Gastrocnemius medialis (tissue), 4 donors: Measurements from ENCODE around the gene APH1B. TPM values are rescaled to one million over a fixed set of nuclear protein-coding genes. Genes with fewer than 3 reads are reported as not detected.

Source experiments
- ATAC-seq, 2 donors: fragments of 150-250 bp; one replicate each; pipeline ENCODE4 v1.9.1; 2016
- DNase-seq, 2 donors: peaks; one replicate each; pipeline ENCODE4 v3.0.0-alpha.2; 2019
- H3K27ac ChIP-seq, 4 donors: fragments of 200-600 bp; sonication (generic); 1 replicate in 1 of 4; 2 replicates in 3 of 4; pipeline ENCODE4 v1.5.1; 2016 to 2018; ENCODE audit warnings: mild to moderate bottlenecking in 2 of 4, moderate library complexity in 1 of 4
- H3K27me3 ChIP-seq, 3 donors: fragments of 200-600 bp; sonication (generic) in 2 of 3; 1 replicate in 1 of 3; 2 replicates in 2 of 3; pipeline versions ENCODE4 v1.5.1 to v1.6.0; 2016 to 2019; ENCODE audit warnings: mild to moderate bottlenecking in 1 of 3, moderate library complexity in 1 of 3
- H3K36me3 ChIP-seq, 2 donors: fragments of 200-600 bp; sonication (generic) in 1 of 2; one replicate each; pipeline ENCODE4 v1.5.1; 2017 to 2018
- H3K4me1 ChIP-seq, 2 donors: fragments of 200-600 bp; sonication (generic) in 1 of 2; one replicate each; pipeline ENCODE4 v1.5.1; 2016 to 2017; ENCODE audit warnings: mild to moderate bottlenecking in 2 of 2
- H3K4me3 ChIP-seq, 4 donors: fragments of 200-600 bp; sonication (generic) in 3 of 4; 1 replicate in 1 of 4; 2 replicates in 3 of 4; pipeline ENCODE4 v1.5.1; 2016 to 2019; ENCODE audit warnings: mild to moderate bottlenecking in 2 of 4
- H3K9me3 ChIP-seq, 3 donors: fragments of 200-600 bp; sonication (generic) in 2 of 3; 1 replicate in 1 of 3; 2 replicates in 2 of 3; pipeline ENCODE4 v1.5.1; 2016 to 2019
- POLR2A ChIP-seq, 2 donors: fragments of 450-650 bp; IDR thresholded peaks; one replicate each; pipeline ENCODE4 v1.6.1; 2017; ENCODE audit warnings: antibody characterized with exemption in 2 of 2, mild to moderate bottlenecking in 2 of 2, moderate library complexity in 2 of 2
- in situ Hi-C, 4 donors: fragments of 200-750 bp; cut with MboI; loops; one replicate each; pipeline versions ENCODE4 v1.15.0 to v1.8.0; 2017; ENCODE audit warnings: low sequenced_read_pairs in 4 of 4
- intact Hi-C: fragments of 100-400 bp; cut with DNase I; formaldehyde crosslinking; loops from one replicate; pipeline ENCODE4 v1.15.1; 2023; ENCODE audit warnings: low total_unique reads
- total RNA-seq, 4 donors: library from RNA; depleted of rRNA; stranded (reverse); fragments of >200 nt; gene quantifications; one replicate each; pipeline versions ENCODE4 v1.1.0 to v1.2.3, GENCODE V29; 2016
- TF ChIP-seq, protein P1 (sequence below), 5 experiments: fragments of 450-650 bp in 3 of 5; fragments of 200-600 bp in 2 of 5; sonication (generic) in 2 of 5; IDR thresholded peaks in 4 of 5; conservative IDR thresholded peaks in 1 of 5; 1 replicate in 4 of 5; 2 replicates in 1 of 5; pipeline ENCODE4 v1.5.1; 2016 to 2019; ENCODE audit warnings: antibody characterized with exemption in 5 of 5, mild to moderate bottlenecking in 3 of 5, moderate library complexity in 3 of 5

APH1B gene
- total RNA-seq, 4 donors from 2014 or later, result 2.4 to 5.6 (median 2.9) TPM

DNA sequence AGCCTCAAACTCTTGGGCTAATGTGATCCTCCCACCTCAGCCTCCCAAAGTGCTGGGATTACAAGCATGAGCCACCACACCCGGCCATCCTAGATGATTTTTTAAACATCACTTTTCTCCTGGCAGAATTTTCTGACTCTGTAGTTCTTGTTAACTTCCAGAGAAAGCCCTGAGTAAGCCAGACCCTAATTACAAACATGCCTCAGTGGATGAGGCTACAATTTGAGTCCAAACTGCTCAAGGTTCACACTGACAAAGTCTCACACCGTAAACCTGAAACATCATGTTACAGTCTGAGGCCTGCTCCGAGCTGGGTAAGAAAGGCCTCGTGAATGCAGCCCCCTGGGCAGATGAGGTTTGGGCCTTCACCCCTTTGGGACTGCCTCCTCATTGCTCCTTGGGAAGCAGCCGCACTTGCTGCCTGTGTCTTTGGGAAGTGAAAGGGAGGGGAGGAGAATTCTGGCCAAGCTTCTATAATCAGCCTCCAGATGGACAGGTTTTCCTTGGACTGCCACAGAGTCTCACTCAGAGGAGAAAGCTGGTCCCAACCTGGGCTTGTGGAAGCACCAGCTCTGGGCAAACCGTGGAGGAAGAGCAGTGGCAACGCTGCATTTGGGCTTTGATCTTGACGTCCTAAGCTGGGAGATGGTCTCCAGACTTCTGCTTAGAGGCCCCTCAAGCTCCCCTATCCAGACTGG lies 58.3 kb downstream of the APH1B start:
- Histone ChIP-seq H3K27me3 (peaks cover 0 to under 1% (median 0%) of the 10 kb centered on the region in 3 donors), H3K36me3 (no peaks in the 10 kb centered on the region), H3K4me3 (no peak overlapping the region), H3K4me1 (peaks cover 3 to 5% of the 10 kb centered on the region in 2 donors), H3K9me3 (no peaks in the 10 kb centered on the region), H3K27ac (no peak overlapping the region)
- DNase-seq (no peak), ATAC-seq (no peak)
- TF ChIP-seq, protein P1, sequence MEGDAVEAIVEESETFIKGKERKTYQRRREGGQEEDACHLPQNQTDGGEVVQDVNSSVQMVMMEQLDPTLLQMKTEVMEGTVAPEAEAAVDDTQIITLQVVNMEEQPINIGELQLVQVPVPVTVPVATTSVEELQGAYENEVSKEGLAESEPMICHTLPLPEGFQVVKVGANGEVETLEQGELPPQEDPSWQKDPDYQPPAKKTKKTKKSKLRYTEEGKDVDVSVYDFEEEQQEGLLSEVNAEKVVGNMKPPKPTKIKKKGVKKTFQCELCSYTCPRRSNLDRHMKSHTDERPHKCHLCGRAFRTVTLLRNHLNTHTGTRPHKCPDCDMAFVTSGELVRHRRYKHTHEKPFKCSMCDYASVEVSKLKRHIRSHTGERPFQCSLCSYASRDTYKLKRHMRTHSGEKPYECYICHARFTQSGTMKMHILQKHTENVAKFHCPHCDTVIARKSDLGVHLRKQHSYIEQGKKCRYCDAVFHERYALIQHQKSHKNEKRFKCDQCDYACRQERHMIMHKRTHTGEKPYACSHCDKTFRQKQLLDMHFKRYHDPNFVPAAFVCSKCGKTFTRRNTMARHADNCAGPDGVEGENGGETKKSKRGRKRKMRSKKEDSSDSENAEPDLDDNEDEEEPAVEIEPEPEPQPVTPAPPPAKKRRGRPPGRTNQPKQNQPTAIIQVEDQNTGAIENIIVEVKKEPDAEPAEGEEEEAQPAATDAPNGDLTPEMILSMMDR (IDR thresholded peaks at IDR 0.05 in 4 of 5, conservative IDR thresholded peaks at IDR 0.05 in 1 of 5), result no peak
- no peak for TF ChIP-seq POLR2A (IDR thresholded peaks at IDR 0.05)
- in situ Hi-C loops, result no loop called here
- intact Hi-C loops, result no loop called here

DNA sequence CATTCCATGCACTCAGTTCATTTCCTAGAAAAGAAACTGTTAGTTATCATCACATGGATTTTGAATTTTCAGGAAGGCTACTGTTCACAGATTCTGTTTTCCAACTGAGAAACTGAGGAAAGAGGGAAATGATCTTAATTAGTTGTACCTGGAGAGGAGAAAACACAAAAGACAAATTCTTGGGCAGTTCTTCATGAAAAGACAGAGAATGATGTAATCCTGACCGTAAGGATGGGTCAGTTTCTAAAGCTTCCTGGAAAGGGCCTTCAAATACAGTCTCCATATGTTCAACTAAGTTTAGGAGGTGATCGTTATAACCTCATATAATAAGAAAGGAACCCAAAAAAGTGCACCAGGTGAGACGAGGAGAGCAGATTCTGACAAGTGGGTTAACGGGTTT lies 59.6 kb downstream of the APH1B start:
- in situ Hi-C loops, result no loop called here
- TF ChIP-seq, protein P1 (IDR thresholded peaks at IDR 0.05 in 4 of 5, conservative IDR thresholded peaks at IDR 0.05 in 1 of 5), result no peak
- no peak for TF ChIP-seq POLR2A (IDR thresholded peaks at IDR 0.05)
- Histone ChIP-seq H3K9me3 (no peaks in the 10 kb centered on the region), H3K4me1 (peaks cover 3 to 5% of the 10 kb centered on the region in 2 donors), H3K27me3 (peaks cover 0 to 2% (median 0%) of the 10 kb centered on the region in 3 donors), H3K4me3 (no peak overlapping the region), H3K27ac (no peak overlapping the region), H3K36me3 (no peaks in the 10 kb centered on the region)
- no peak for DNase-seq
- intact Hi-C loops, result no loop called here
- ATAC-seq, result no peak

DNA sequence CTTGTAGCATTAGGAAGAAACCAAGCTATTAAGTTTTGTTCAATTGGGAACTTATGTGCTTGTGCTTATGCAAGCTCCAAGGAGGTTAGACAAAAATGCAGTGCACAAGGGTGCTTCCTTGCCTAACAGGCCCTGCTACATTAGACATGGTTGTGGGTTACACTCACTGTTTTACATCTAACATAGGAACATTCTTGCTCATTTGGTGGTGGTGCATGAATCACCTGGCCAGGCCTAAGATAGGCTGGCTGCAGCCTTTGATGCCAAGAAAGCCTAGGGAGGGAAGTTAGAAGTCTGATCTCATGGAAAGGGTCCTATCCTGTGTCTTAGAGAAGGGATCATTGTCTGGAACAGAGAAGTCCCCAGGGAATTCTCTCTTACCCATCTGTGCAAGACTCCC lies 60.8 kb downstream of the APH1B start:
- TF ChIP-seq POLR2A (IDR thresholded peaks at IDR 0.05), result no peak
- TF ChIP-seq, protein P1 (IDR thresholded peaks at IDR 0.05 in 4 of 5, conservative IDR thresholded peaks at IDR 0.05 in 1 of 5), result no peak
- DNase-seq (no peak), ATAC-seq (no peak)
- H3K27ac ChIP-seq, result no peak overlapping the region
- H3K36me3 ChIP-seq, result no peaks in the 10 kb centered on the region
- no peaks in the 10 kb centered on the region for H3K4me1 ChIP-seq
- in situ Hi-C loops, result no loop called here
- no peaks in the 10 kb centered on the region for H3K9me3 ChIP-seq
- peaks cover 0 to 2% (median 0%) of the 10 kb centered on the region in 3 donors for H3K27me3 ChIP-seq
- intact Hi-C loops, result no loop called here
- no peak overlapping the region for H3K4me3 ChIP-seq

DNA sequence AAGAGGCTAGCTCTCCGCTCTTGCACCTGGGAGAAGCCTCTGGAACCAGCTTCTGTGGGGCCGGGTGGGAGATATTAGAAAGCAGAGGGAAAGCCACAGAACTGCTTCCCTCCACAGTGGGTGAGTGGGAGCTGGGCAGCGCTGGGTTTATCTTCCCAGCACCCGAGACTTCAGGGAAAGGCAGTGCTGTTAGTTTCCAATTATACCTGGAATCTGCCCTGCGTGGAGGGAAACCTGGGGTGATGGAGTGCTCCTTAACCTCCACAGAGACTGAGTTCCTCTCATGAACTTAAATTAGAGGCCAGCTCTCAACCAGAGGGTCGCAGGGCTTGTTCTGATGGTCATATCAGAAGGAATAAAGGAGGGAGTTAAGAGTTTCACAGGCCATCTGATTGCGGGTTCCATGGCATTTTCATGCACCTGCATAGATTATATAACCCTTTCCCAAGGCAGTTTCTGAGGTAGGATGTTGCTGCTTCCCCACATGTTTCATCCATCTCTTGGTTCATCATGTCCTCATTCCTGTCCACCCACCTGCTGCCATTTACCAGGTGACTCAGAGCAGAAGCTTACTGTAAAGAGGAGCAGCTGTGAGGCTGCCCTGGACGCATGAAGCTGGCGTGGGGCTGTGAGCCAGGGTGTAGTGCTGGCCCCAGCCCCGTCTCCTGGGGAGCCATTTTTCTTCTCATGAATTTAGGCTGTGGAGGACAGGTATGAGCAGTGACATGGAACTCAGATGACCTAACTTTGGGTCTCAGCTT lies 61.8 kb downstream of the APH1B start:
- Histone ChIP-seq H3K4me3 (no peak overlapping the region), H3K4me1 (no peaks in the 10 kb centered on the region), H3K36me3 (no peaks in the 10 kb centered on the region), H3K27me3 (peaks cover 0 to 2% (median 0%) of the 10 kb centered on the region in 3 donors), H3K27ac (no peak overlapping the region), H3K9me3 (no peaks in the 10 kb centered on the region)
- DNase-seq, result no peak
- no peak for TF ChIP-seq POLR2A (IDR thresholded peaks at IDR 0.05)
- TF ChIP-seq, protein P1 (IDR thresholded peaks at IDR 0.05 in 4 of 5, conservative IDR thresholded peaks at IDR 0.05 in 1 of 5), result no peak
- intact Hi-C loops, result no loop called here
- ATAC-seq, result no peak
- in situ Hi-C loops, result no loop called here
